Dedifferentiated amniotic fluid mesenchymal stem cell (primary cell): Measurements from ENCODE around the gene CTDNEP1.
A peak's percentile ranks its signal among the peaks of the same experiment; 100 is the strongest.

ENCODE experiments used
- DNase-seq: peaks from one replicate; pipeline ENCODE4 v3.0.0-alpha.2; 2016; ENCODE audit errors: extremely low spot score

Gene CTDNEP1

GRCh38 chr17:7251661-7252175 lies at the start of gene CTDNEP1:
Gene CTDNEP1 (minus strand): TSS chr17:7251734. CDS start chr17:7251296, 438 bp downstream.
- peak; percentile 100 for DNase-seq

DNA sequence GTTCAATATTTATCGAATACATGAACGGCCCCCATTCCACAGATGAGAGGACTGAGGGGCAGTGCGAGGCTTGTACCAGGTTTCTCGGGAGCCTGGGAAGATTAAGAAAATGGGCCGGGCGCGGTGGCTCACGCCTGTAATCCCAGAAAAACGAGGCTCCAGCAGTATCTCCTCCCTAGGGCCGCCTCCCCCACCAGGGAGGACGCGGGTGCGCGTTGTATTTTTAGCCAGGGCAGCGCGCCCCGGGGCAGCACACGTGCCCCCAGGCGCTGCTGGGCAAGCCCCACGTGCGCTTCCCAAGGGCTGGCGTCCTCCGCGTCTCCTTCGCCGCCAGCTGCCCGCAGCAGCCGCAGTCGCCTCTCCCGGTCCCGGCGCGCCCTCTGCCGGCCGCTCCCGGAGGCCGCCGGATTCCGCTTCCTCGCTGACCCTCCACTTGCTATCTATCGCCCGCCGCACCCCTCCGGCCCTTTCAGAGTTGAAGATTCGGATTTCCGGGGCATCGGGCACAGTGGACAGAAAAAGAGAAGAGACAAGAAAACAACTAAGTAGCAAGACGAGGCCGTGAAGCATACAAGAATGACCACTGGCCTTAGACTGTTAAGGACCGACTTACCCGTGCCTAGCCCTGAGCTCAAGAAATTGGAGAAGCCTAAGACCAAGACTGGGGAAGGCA lies 44.8 kb upstream of the CTDNEP1 start:
- peak; percentile 62 for DNase-seq

- DNase-seq = no peak
These were observed 44.0 kb upstream of the CTDNEP1 start for GRCh38 chr17:7295230-7296180.

DNA sequence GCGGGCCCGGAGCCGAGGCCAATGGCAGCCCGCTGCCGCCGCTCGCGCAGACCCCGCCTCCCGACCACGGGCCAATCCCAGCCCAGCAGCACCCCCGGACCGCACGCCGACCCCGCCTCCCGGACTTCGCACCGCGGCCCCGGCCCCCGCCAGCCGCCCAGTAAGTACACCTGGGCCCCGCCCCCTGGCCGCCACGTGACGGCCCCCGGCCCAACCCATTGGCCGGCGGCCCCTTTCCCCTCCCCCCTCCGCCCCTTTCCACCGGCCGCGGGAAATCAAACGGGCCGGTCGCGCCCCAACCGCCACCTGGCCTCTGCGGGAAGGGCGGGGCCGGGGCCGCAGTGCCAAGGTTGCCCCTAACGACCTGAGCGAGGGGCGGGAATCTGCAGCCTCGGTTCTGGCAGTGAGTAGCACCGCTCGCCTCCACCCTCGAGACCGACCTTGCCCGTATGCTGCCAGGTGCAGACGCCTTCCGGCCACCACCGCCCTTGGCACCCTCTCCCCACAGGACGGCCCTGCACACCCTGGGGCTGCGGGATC lies 43.1 kb upstream of the CTDNEP1 start, which contains the start of gene YBX2:
Gene YBX2, minus strand, starts transcription at position 26 of the 540 bp plus-strand sequence. CDS start 139 bp downstream, outside the sequence.
- no peak for DNase-seq

DNA sequence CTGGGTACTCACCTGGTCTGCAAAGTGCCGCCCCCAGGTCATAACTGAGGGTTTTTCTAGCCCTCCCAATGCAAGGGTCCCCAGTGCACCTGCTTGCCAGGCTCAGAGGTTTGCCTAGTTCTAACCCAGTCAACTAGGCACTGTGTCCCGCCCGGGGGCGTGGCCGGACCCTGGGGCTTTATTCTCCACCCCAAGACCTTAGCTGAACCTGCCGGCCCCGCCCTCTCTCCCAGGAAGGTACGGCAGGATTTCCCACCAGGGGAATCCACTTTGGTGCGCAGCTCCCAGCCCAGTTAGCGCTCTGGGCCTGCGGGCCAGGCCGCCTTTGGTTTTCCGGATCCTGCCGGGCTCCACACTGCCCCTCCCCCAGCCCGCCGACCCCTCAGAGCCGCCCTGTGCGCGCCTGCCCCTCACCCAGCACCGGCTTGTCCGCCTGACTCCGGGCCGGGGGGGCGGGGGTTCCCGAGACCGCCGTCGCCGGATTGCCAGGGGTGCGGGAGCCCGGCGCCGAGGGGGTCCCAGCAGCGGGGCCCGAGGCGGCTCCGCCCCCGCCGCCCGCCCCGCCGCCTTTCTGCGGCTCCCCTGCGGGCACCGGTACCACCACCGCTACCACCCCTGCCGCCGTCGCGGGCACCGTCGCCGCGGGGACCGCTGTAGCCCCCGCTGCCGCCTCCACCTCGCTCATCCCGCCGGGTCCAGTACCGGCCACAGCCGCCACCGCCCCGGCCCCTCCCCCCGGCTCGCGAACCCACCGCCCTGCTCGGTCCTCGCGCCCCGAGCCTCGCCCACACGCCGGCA lies 42.5 kb upstream of the CTDNEP1 start:
- no peak for DNase-seq

GRCh38 chr17:7293159-7293558 lies 41.6 kb upstream of the CTDNEP1 start:
- DNase-seq = no peak

DNA sequence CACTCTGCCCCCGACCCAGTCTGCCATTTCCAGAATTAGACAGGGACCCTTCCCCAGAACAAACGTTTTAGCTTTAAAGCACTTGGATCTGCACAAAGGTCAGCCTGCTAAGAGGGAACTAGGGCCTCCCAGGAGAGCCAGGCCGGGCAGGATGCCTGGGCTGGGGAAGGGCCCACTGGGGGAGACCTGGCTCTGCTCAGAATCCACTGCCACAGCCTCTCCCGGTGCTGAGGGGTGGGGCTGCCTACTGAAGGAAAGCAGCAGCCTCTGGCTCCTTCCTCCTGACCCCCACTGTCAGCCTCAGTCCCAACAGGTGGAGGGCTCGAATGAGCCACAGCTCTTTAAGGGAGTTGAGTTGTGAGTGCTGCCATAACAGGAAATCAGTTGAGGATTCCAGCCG lies 41.2 kb upstream of the CTDNEP1 start:
- DNase-seq = no peak

DNA sequence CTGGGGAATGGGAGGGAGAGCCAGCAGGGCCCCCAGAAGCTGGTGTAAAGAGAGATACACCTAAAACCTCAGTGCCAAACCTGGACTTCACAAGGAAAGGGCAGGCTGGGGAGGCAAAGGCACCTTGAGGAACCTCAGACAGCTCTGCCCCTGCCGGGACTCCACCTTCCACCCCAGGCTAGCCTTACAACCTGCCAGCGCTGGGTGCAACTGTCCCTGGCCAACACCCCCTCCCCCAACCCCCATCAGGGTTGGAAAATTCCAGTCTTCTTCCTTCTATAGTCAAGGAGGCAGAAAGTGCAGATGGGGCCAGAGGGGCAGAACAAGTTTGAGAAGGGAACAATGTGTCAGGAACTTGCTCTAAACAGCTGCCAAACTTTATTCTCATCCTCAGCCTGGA lies 40.7 kb upstream of the CTDNEP1 start:
- DNase-seq = no peak

DNA sequence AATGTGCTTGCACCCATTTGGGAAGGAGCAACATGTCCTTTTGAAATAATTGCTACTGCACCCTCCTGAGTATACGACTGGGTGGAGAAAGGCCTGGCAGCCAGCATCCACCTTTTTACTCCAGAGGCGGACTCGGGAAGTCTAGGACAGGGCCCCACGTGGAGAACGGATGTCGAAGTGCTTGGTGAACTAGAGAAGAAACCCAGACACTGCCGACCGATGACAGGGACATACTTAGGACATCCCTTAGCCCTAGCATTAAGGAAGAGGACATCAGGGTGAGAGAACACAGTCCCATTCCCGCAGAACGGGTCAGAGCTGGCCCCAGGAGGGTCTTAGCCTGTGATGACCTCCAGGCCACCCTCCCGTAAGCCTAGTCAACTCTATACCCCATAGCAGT lies 39.2 kb upstream of the CTDNEP1 start:
- DNase-seq = no peak

DNA sequence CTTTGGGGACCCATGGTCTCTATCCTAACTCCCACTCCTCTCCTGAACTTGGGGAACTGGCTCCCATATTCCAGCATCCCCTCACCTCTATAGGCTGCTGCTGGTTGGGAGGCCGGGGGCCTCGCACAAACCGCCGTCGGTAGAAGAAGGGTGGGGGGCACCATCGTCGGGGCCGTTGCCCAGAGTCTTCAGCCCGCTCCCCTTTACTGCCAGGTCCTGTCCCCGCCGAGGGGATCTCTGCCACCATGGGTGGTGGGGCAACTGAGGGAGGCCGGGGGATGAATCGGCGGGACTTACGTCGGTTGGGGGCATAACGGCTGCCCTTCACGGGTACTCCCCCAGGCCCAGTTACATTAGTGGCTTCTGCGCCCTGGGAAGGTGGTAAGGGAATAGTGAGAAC lies 38.6 kb upstream of the CTDNEP1 start:
- DNase-seq = no peak

- DNase-seq = no peak
These were observed 37.9 kb upstream of the CTDNEP1 start for GRCh38 chr17:7289256-7290032.

DNA sequence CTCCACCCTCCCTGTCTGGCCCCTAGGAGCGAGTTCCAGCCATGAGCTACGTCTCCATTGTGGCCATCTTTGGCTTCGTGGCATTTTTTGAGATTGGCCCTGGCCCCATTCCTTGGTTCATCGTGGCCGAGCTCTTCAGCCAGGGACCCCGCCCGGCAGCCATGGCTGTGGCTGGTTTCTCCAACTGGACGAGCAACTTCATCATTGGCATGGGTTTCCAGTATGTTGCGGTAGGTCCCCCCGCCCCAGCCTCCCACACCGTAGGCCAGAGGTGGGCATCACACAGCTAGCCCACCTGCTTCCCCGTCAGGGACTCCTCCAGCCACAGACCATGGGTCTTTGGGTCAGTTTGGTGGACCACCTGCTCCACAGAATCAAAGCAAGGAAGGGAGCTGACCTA lies 34.1 kb upstream of the CTDNEP1 start:
- DNase-seq = no peak

- no peak for DNase-seq
These were observed 33.4 kb upstream of the CTDNEP1 start for GRCh38 chr17:7284911-7285310.

DNA sequence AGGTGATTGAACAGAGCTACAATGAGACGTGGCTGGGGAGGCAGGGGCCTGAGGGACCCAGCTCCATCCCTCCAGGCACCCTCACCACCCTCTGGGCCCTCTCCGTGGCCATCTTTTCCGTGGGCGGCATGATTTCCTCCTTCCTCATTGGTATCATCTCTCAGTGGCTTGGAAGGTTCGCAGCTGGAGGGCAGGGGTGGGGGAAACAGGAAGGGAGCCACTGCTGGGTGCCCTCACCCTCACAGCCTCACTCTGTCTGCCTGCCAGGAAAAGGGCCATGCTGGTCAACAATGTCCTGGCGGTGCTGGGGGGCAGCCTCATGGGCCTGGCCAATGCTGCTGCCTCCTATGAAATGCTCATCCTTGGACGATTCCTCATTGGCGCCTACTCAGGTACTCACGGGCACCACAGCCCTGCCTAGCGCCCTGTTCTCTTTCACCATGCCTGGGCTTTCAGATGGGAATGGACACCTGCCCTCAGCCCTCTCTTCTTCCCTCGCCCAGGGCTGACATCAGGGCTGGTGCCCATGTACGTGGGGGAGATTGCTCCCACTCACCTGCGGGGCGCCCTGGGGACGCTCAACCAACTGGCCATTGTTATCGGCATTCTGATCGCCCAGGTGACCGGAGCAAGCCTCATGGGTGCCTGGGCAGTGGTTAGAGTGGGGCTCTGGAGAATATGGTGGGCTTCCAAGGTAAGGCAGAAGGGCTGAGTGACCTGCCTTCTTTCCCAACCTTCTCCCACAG lies 32.1 kb upstream of the CTDNEP1 start:
- no peak for DNase-seq

DNA sequence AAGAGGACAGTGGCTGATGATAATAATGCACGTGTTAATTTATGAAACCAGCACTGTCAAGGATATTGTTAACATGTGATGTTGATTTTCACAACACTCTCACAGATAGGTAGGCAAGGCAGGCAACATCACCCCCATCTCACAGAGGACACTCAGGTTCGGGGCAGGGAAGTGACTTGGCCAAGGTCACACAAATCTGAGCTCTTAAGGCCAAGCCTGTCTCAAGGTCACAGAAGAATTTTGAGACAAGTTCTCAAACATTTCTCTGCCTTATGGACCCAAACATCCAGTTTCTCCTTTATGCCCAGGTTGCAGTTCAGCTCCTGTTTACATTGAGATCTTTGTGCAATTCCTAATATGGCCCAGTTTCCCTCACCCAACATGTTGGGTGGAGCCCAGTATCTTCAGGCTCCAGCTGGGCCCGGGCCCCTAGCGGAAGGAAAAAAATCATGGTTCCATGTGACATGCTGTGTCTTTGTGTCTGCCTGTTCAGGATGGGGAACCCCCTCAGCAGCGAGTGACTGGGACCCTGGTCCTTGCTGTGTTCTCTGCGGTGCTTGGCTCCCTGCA lies 31.3 kb upstream of the CTDNEP1 start:
- no peak for DNase-seq

- DNase-seq = no peak
These were observed 30.6 kb upstream of the CTDNEP1 start for GRCh38 chr17:7281953-7282751.

GRCh38 chr17:7281074-7281952 lies 29.8 kb upstream of the CTDNEP1 start, which contains the start of gene SLC2A4:
Gene SLC2A4 (plus strand): TSS chr17:7281718. CDS start chr17:7281935, 217 bp downstream.
- DNase-seq = peak; percentile 86
